ENCODE results near the gene PHF13. TPM values are rescaled to one million over a fixed set of nuclear protein-coding genes. Genes with fewer than 3 reads are reported as not detected.

The PHF13 gene
- total and polyA plus RNA-seq, 9 of the 15 experiments (the other 6 are each of a cell fraction or from before 2014, with no cell fraction given) = 1.8 to 36.1 (median 11.7) TPM

DNA sequence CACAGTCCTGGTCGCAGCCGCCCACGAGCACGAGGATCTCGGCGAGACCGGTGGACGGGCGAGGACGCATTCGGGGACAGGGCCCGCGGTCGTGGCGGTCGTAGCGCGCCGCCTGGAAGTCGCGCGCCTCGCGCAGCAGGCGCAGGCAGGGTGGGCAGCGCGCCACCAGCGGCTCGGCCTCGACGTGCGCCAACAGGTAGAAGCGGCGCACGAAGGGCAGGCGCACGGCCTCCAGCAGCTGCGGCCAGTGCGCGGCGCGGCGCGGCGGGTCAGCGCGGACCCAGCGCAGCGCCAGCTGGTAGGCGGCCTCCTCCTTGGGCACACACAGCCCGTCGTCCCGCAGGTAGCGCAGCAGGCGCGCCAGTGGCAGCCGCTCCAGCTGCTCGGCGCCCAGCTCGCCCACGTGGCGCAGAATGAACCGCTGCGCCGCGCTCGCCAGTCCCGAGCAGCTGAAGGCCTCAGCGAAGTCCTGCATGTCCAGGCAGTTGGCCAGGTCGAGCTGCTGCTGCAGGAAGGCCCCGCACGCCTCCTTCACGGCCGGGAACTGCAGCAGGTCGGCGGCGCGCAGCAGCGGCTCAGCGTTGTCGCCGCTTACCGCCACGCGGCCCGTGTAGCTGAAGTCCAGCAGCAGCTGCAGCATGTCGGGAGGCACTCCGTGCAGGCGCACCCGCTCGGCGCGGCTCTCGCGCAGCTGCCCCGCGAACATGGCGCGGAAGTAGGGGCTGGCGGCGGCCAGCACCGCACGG is 11.4 kb upstream of the PHF13 start (continued):
- TF ChIP-seq ZNF668 (CRISPR knock-in tag; IDR thresholded peaks at IDR 0.05) (no peak), SMAD3 (CRISPR knock-in tag; conservative IDR thresholded peaks at IDR 0.05) (no peak), PTRF (tag; IDR thresholded peaks at IDR 0.05) (no peak), ZNF780A (CRISPR knock-in tag; IDR thresholded peaks at IDR 0.05) (no peak), BRF1 (IDR thresholded peaks at IDR 0.05; ENCODE audit: borderline replicate concordance, extremely low read depth, insufficient read length) (no peak), POLR3G (IDR thresholded peaks at IDR 0.05; ENCODE audit: extremely low read depth, insufficient read length, insufficient replicate concordance) (no peak), CEBPB (tag; IDR thresholded peaks at IDR 0.05) (no peak), PHB (CRISPR knock-in tag; IDR thresholded peaks at IDR 0.05) (no peak), SREBF1 (IDR thresholded peaks at IDR 0.05; ENCODE audit: borderline replicate concordance, low read depth, low read length) (no peak), SUPT5H (IDR thresholded peaks at IDR 0.05) (no peak; the same call in 1 of the 2 replicates), JUNB (CRISPR knock-in tag; conservative IDR thresholded peaks at IDR 0.05) (no peak), IRF2 (CRISPR knock-in tag; IDR thresholded peaks at IDR 0.05) (no peak; the same call in 1 of the 2 replicates), TGIF2 (CRISPR knock-in tag; IDR thresholded peaks at IDR 0.05) (peak; percentile 97; the same call in 1 of the 2 replicates), NFRKB (IDR thresholded peaks at IDR 0.05; ENCODE audit: low read depth) (no peak), HDGF (IDR thresholded peaks at IDR 0.05) (no peak), HOXB6 (CRISPR knock-in tag; IDR thresholded peaks at IDR 0.05; ENCODE audit: borderline replicate concordance) (no peak), ZNF695 (CRISPR knock-in tag; IDR thresholded peaks at IDR 0.05) (no peak), SNIP1 (IDR thresholded peaks at IDR 0.05; ENCODE audit: low read depth) (no peak), SMARCB1 (IDR thresholded peaks at IDR 0.05; ENCODE audit: insufficient read length, low read depth) (no peak), ZNF583 (CRISPR knock-in tag; IDR thresholded peaks at IDR 0.05) (no peak), SLC30A9 (CRISPR knock-in tag; IDR thresholded peaks at IDR 0.05) (no peak), KLF13 (tag; IDR thresholded peaks at IDR 0.05; ENCODE audit: borderline replicate concordance, low read depth) (0 out of 2 replicates have a peak, but pooled peaks have one; percentile 11)
- TF ChIP-seq, protein P1, sequence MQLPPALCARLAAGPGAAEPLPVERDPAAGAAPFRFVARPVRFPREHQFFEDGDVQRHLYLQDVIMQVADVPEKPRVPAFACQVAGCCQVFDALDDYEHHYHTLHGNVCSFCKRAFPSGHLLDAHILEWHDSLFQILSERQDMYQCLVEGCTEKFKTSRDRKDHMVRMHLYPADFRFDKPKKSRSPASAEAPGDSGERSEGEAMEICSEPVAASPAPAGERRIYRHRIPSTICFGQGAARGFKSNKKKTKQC (CRISPR knock-in tag; IDR thresholded peaks at IDR 0.05) = no peak; the same call in 1 of the 2 replicates
- TF ChIP-seq, protein P2, sequence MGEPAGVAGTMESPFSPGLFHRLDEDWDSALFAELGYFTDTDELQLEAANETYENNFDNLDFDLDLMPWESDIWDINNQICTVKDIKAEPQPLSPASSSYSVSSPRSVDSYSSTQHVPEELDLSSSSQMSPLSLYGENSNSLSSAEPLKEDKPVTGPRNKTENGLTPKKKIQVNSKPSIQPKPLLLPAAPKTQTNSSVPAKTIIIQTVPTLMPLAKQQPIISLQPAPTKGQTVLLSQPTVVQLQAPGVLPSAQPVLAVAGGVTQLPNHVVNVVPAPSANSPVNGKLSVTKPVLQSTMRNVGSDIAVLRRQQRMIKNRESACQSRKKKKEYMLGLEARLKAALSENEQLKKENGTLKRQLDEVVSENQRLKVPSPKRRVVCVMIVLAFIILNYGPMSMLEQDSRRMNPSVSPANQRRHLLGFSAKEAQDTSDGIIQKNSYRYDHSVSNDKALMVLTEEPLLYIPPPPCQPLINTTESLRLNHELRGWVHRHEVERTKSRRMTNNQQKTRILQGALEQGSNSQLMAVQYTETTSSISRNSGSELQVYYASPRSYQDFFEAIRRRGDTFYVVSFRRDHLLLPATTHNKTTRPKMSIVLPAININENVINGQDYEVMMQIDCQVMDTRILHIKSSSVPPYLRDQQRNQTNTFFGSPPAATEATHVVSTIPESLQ (CRISPR knock-in tag; IDR thresholded peaks at IDR 0.05) = no peak; the same call in 1 of the 2 replicates
- TF ChIP-seq, protein P3, sequence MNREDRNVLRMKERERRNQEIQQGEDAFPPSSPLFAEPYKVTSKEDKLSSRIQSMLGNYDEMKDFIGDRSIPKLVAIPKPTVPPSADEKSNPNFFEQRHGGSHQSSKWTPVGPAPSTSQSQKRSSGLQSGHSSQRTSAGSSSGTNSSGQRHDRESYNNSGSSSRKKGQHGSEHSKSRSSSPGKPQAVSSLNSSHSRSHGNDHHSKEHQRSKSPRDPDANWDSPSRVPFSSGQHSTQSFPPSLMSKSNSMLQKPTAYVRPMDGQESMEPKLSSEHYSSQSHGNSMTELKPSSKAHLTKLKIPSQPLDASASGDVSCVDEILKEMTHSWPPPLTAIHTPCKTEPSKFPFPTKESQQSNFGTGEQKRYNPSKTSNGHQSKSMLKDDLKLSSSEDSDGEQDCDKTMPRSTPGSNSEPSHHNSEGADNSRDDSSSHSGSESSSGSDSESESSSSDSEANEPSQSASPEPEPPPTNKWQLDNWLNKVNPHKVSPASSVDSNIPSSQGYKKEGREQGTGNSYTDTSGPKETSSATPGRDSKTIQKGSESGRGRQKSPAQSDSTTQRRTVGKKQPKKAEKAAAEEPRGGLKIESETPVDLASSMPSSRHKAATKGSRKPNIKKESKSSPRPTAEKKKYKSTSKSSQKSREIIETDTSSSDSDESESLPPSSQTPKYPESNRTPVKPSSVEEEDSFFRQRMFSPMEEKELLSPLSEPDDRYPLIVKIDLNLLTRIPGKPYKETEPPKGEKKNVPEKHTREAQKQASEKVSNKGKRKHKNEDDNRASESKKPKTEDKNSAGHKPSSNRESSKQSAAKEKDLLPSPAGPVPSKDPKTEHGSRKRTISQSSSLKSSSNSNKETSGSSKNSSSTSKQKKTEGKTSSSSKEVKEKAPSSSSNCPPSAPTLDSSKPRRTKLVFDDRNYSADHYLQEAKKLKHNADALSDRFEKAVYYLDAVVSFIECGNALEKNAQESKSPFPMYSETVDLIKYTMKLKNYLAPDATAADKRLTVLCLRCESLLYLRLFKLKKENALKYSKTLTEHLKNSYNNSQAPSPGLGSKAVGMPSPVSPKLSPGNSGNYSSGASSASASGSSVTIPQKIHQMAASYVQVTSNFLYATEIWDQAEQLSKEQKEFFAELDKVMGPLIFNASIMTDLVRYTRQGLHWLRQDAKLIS (CRISPR knock-in tag; IDR thresholded peaks at IDR 0.05) = no peak

Data from K562 (cell line).